Measurements from ENCODE around the gene KCTD3. TPM values are rescaled to one million over a fixed set of nuclear protein-coding genes. Genes with fewer than 3 reads are reported as not detected.
A peak's percentile ranks its signal among the peaks of the same experiment; 100 is the strongest.

Gene KCTD3
- total RNA-seq, 1 experiment from 2014 or later = 39.3 TPM

- H3K27ac ChIP-seq (ENCODE audit: insufficient read length, low read depth, low read length) = peak overlapping the region; percentile 9
- H3K4me2 ChIP-seq (ENCODE audit: insufficient read depth, insufficient read length, low read length) = peak overlapping the region; percentile 95
- H4K91ac ChIP-seq (ENCODE audit: insufficient read length, low read depth, low read length) = no peak overlapping the region
- H3K79me1 ChIP-seq (ENCODE audit: insufficient read depth, low read depth, low read length, poor library complexity, severe bottlenecking) = no peaks in the 10 kb centered on the region
- Mint-ChIP-seq H3K27ac (peak overlapping the region; percentile 97 to 98 (median 97)), H3K36me3 (ENCODE audit: insufficient read depth in 1 of 3, low read depth in 3 of 3) (no peaks in the 10 kb centered on the region; a peak in 2 of 7 replicates), H3K9me3 (no peaks in the 10 kb centered on the region), H3K4me1 (peaks cover 26 to 41% of the 10 kb centered on the region in 2 experiments), H3K4me3 (peak overlapping the region; percentile 97 to 99), H3K27me3 (ENCODE audit: low read depth) (no peaks in the 10 kb centered on the region)
- no peaks in the 10 kb centered on the region for H3K27me3 ChIP-seq (ENCODE audit: insufficient read depth, low read length)
- no peak overlapping the region for H3K4ac ChIP-seq (ENCODE audit: low read depth, low read length)
- H4K20me1 ChIP-seq (ENCODE audit: control insufficient read depth, insufficient read depth, insufficient read length) = no peaks in the 10 kb centered on the region
- peak overlapping the region; percentile 90 for H3K14ac ChIP-seq (ENCODE audit: insufficient read depth, low read length)
- H3K56ac ChIP-seq (ENCODE audit: insufficient read length, low read depth, low read length) = no peak overlapping the region
- no peak overlapping the region for H2BK20ac ChIP-seq (ENCODE audit: low read depth, low read length, poor library complexity, severe bottlenecking)
- H2BK120ac ChIP-seq (ENCODE audit: low read depth, low read length, poor library complexity, severe bottlenecking) = no peak overlapping the region
- no peaks in the 10 kb centered on the region for H3K4me1 ChIP-seq (ENCODE audit: insufficient read depth, low read length)
- peak overlapping the region; percentile 93 for H3K9ac ChIP-seq (ENCODE audit: extremely low read depth, insufficient read length, low read length)
- H3K79me2 ChIP-seq (ENCODE audit: insufficient read depth, low read length) = peaks cover 30% of the 10 kb centered on the region; the same call in 1 of the 2 replicates
- no peak overlapping the region for H2AFZ ChIP-seq (ENCODE audit: low read length)
- H3K9me3 ChIP-seq (ENCODE audit: control insufficient read depth, low read depth, low read length) = no peaks in the 10 kb centered on the region
- peak overlapping the region; percentile 56 for H3K18ac ChIP-seq (ENCODE audit: insufficient read length, low read depth, low read length)
- no peak overlapping the region for H2BK5ac ChIP-seq (ENCODE audit: insufficient read length, low read length)
- H3K23ac ChIP-seq (ENCODE audit: insufficient read length, low read depth, low read length) = no peak overlapping the region
- no CpG with 5 or more reads among the region's 63 CpGs for WGBS (ENCODE audit: extremely low coverage, insufficient read length, low lambda C conversion rate)
- H2BK15ac ChIP-seq (ENCODE audit: low read depth, low read length) = no peak overlapping the region
- H4K5ac ChIP-seq (ENCODE audit: insufficient read length, low read depth, low read length) = no peak overlapping the region
- H2AK5ac ChIP-seq (ENCODE audit: insufficient read length, low read length) = no peak overlapping the region
- peak; percentile 54 for DNase-seq
- peaks cover 6% of the 10 kb centered on the region for H3K23me2 ChIP-seq (ENCODE audit: insufficient read length, low read depth, low read length, poor library complexity, severe bottlenecking)
- no peak overlapping the region for H2BK12ac ChIP-seq (ENCODE audit: insufficient read length, low read depth, low read length)
- no peak for TF ChIP-seq CTCF (conservative IDR thresholded peaks at IDR 0.05)
- H4K8ac ChIP-seq (replicated peaks; ENCODE audit: insufficient read length, low read depth, low read length) = no peak overlapping the region
- no peak overlapping the region for H3T11ph ChIP-seq (ENCODE audit: low read length)
Observed at GRCh38 chr1:215567491-215568298, 591 bp downstream of the KCTD3 start.

All from H9 (cell line).